Measurements from ENCODE around the gene NDUFA13.

Gene NDUFA13

GRCh38 chr19:19535311-19536191, 19.5 kb downstream of the NDUFA13 start:
- Histone ChIP-seq H4K20me1 (ENCODE audit: insufficient read depth) (no peaks in the 10 kb centered on the region), H3K4me1 (ENCODE audit: low read depth, poor library complexity, severe bottlenecking) (no peaks in the 10 kb centered on the region), H3K9ac (no peak overlapping the region), H3K79me2 (ENCODE audit: insufficient read depth, low read depth) (no peaks in the 10 kb centered on the region), H3K36me3 (ENCODE audit: insufficient read depth) (no peaks in the 10 kb centered on the region), H3K27me3 (ENCODE audit: insufficient read depth, low read depth) (no peaks in the 10 kb centered on the region), H3K4me3 (IDR thresholded peaks at IDR 0.05; ENCODE audit: insufficient read depth, low read depth, low read length) (no peak overlapping the region), H3K27ac (no peak overlapping the region), H3K4me2 (no peak overlapping the region), H2AFZ (ENCODE audit: low read depth) (no peak overlapping the region)
- TF ChIP-seq CTCF (conservative IDR thresholded peaks at IDR 0.05; ENCODE audit: low read depth, low read length): no peak

- H3K27ac ChIP-seq: no peak overlapping the region
- H2AFZ ChIP-seq (ENCODE audit: low read depth): no peak overlapping the region
- H3K4me2 ChIP-seq: no peak overlapping the region
- H3K79me2 ChIP-seq (ENCODE audit: insufficient read depth, low read depth): no peaks in the 10 kb centered on the region
- H3K4me1 ChIP-seq (ENCODE audit: low read depth, poor library complexity, severe bottlenecking): no peaks in the 10 kb centered on the region
- H3K27me3 ChIP-seq (ENCODE audit: insufficient read depth, low read depth): no peaks in the 10 kb centered on the region
- H3K36me3 ChIP-seq (ENCODE audit: insufficient read depth): no peaks in the 10 kb centered on the region
- H3K9ac ChIP-seq: no peak overlapping the region
- H3K4me3 ChIP-seq (IDR thresholded peaks at IDR 0.05; ENCODE audit: insufficient read depth, low read depth, low read length): no peak overlapping the region
- no peaks in the 10 kb centered on the region for H4K20me1 ChIP-seq (ENCODE audit: insufficient read depth)
- TF ChIP-seq CTCF (conservative IDR thresholded peaks at IDR 0.05; ENCODE audit: low read depth, low read length): no peak
Measured at GRCh38 chr19:19537075-19538048, 21.3 kb downstream of the NDUFA13 start.

- no peaks in the 10 kb centered on the region for H3K36me3 ChIP-seq (ENCODE audit: insufficient read depth)
- no peak within 1 kb of the TSS for H3K4me3 ChIP-seq (IDR thresholded peaks at IDR 0.05; ENCODE audit: insufficient read depth, low read depth, low read length)
- no peak for TF ChIP-seq CTCF (conservative IDR thresholded peaks at IDR 0.05; ENCODE audit: low read depth, low read length)
- H3K79me2 ChIP-seq (ENCODE audit: insufficient read depth, low read depth): no peaks in the 10 kb centered on the region
- H3K4me1 ChIP-seq (ENCODE audit: low read depth, poor library complexity, severe bottlenecking): no peaks in the 10 kb centered on the region
- no peaks in the 10 kb centered on the region for H4K20me1 ChIP-seq (ENCODE audit: insufficient read depth)
- H3K4me2 ChIP-seq: no peak within 1 kb of the TSS
- H3K27me3 ChIP-seq (ENCODE audit: insufficient read depth, low read depth): no peaks in the 10 kb centered on the region
- no peak within 1 kb of the TSS for H2AFZ ChIP-seq (ENCODE audit: low read depth)
- H3K27ac ChIP-seq: no peak within 1 kb of the TSS
- H3K9ac ChIP-seq: no peak within 1 kb of the TSS
Measured at GRCh38 chr19:19538061-19538784, 22.2 kb downstream of the NDUFA13 start, which contains the start of gene CILP2. CILP2 (plus strand) TSS chr19:19538265; CDS start chr19:19538350, 85 bp downstream.

- Histone ChIP-seq H3K4me2 (no peak overlapping the region), H3K4me3 (IDR thresholded peaks at IDR 0.05; ENCODE audit: insufficient read depth, low read depth, low read length) (no peak overlapping the region)
Measured at GRCh38 chr19:19538785-19539166, 22.8 kb downstream of the NDUFA13 start.

More at GRCh38 chr19:19538785-19539166, 22.8 kb downstream of the NDUFA13 start:
- Histone ChIP-seq H2AFZ (ENCODE audit: low read depth) (no peak overlapping the region), H3K79me2 (ENCODE audit: insufficient read depth, low read depth) (no peaks in the 10 kb centered on the region), H3K27ac (no peak overlapping the region), H4K20me1 (ENCODE audit: insufficient read depth) (no peaks in the 10 kb centered on the region), H3K4me1 (ENCODE audit: low read depth, poor library complexity, severe bottlenecking) (no peaks in the 10 kb centered on the region), H3K27me3 (ENCODE audit: insufficient read depth, low read depth) (no peaks in the 10 kb centered on the region), H3K9ac (no peak overlapping the region), H3K36me3 (ENCODE audit: insufficient read depth) (no peaks in the 10 kb centered on the region)
- no peak for TF ChIP-seq CTCF (conservative IDR thresholded peaks at IDR 0.05; ENCODE audit: low read depth, low read length)

Measured in KMS-11 (cell line).